Mesenteric fat pad (tissue), 1 donor: ENCODE data around the gene C1QL4. TPM values are rescaled to one million over a fixed set of nuclear protein-coding genes. Genes with fewer than 3 reads are reported as not detected.
"Not testable (repeated sequence)": the region's sequence is repeated elsewhere in the genome, so short reads cannot be mapped to it uniquely, and the experiment has no call there.

Experiments used
- DNase-seq: peaks from one replicate; pipeline ENCODE4 v3.0.0-alpha.2; 2020; ENCODE audit warnings: low spot score
- total RNA-seq: library from RNA; stranded (reverse); fragmentation: NEBNext Ultra II Directional; extraction: Animal tissue kit (Norgen Biotek cat#: 25700); gene quantifications from one replicate; pipeline ENCODE4 v1.2.1, GENCODE V29; 2021
- donor health status: DM: yes; HTN: yes; CAD: no.

Gene C1QL4
- total RNA-seq, 1 donor from 2014 or later = not detected

DNA sequence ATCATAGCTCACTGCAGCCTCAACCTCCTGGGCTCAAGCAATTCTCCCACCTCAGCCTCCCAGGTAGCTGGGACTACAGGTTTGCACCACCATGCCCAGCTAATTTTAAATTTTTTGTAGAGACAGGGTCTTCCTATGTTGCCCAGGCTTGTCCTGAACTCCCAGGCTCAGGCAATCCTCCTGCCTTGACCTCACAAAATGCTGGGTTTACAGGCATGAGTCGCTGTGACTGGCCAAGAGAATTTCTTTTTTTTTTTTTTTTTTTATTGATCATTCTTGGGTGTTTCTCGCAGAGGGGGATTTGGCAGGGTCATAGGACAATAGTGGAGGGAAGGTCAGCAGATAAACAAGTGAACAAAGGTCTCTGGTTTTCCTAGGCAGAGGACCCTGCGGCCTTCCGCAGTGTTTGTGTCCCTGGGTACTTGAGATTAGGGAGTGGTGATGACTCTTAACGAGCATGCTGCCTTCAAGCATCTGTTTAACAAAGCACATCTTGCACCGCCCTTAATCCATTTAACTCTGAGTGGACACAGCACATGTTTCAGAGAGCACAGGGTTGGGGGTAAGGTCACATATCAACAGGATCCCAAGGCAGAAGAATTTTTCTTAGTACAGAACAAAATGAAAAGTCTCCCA is 54.1 kb downstream of the C1QL4 start:
- DNase-seq = not testable (repeated sequence)

Other genes starting within 250 kb of the C1QL4 start
- gene DHH, start 242.4 kb downstream of the C1QL4 start, total RNA-seq = 1.5 TPM
- 46.1 TPM for gene LMBR1L, start 226.3 kb downstream of the C1QL4 start, total RNA-seq
- 737 TPM for gene TUBA1B, start 205.8 kb downstream of the C1QL4 start, total RNA-seq
- gene TUBA1A, start 148.1 kb downstream of the C1QL4 start, total RNA-seq = 121 TPM
- gene TUBA1C, start 72.1 kb downstream of the C1QL4 start, total RNA-seq = 173 TPM
- 0.55 TPM for gene PRPH, start 42.0 kb downstream of the C1QL4 start, total RNA-seq
- not detected for gene TROAP, start 13.9 kb downstream of the C1QL4 start, total RNA-seq
- not detected for gene DNAJC22, start 9.7 kb upstream of the C1QL4 start, total RNA-seq
- 9.9 TPM for gene SPATS2, start 30.3 kb upstream of the C1QL4 start, total RNA-seq
- gene KCNH3, start 201.8 kb upstream of the C1QL4 start, total RNA-seq = 0.19 TPM
- 35.1 TPM for gene MCRS1, start 231.0 kb upstream of the C1QL4 start, total RNA-seq